ENCODE results near the gene MED16. TPM values are rescaled to one million over a fixed set of nuclear protein-coding genes. Genes with fewer than 3 reads are reported as not detected.
"Not testable (repeated sequence)": the region's sequence is repeated elsewhere in the genome, so short reads cannot be mapped to it uniquely, and the experiment has no call there.

MED16 gene
- polyA plus RNA-seq, 6 donors from 2014 or later: 34.0 to 89.4 (median 51.1) TPM

DNA sequence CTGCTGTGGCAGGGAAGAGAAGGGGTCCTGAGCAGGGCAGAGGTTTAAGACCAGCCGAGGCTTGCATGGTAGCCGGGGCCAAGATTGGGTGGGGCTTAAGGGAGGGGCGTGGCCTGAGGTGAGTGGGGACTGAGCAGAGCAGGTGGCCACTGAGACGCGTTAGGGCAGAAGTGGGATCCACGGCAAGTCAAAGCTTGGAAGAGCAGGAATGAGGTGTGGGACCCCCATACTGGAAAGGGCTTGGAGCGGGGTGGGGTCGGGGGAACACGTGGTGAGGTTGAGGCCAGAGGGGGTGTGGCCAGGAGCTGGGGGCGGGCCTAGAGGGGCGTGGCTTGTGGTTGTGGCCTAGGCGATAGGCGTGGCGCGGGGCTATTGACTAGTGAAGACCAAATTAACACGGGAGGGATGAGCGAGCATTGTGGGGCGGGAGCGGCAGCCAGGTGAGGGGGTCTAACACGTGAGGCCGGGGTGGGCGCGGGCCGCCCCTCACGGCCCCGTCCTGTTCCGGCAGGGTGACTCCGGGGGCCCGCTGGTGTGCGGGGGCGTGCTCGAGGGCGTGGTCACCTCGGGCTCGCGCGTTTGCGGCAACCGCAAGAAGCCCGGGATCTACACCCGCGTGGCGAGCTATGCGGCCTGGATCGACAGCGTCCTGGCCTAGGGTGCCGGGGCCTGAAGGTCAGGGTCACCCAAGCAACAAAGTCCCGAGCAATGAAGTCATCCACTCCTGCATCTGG is 30.2 kb downstream of the MED16 start:
- ATAC-seq (ENCODE audit: low read depth in 2 of 2) (peak; percentile 35 to 46), DNase-seq (peak; percentile 65)
- H3K4me1 Mint-ChIP-seq: peaks cover 15 to 33% (median 29%) of the 10 kb centered on the region in 3 donors
- H3K27me3 Mint-ChIP-seq: peaks cover 0 to 18% (median 10%) of the 10 kb centered on the region in 3 donors
- H3K36me3 Mint-ChIP-seq: peaks cover 0 to 7% of the 10 kb centered on the region in 2 donors
- peaks cover 0 to 4% (median 0%) of the 10 kb centered on the region in 7 donors for H3K9me3 Mint-ChIP-seq
- peak overlapping the region in 5 of 6 donors; percentile 57 to 97 (median 89) for H3K27ac Mint-ChIP-seq
- H3K4me3 Mint-ChIP-seq: peak overlapping the region; percentile 56 to 95 (median 84)

DNA sequence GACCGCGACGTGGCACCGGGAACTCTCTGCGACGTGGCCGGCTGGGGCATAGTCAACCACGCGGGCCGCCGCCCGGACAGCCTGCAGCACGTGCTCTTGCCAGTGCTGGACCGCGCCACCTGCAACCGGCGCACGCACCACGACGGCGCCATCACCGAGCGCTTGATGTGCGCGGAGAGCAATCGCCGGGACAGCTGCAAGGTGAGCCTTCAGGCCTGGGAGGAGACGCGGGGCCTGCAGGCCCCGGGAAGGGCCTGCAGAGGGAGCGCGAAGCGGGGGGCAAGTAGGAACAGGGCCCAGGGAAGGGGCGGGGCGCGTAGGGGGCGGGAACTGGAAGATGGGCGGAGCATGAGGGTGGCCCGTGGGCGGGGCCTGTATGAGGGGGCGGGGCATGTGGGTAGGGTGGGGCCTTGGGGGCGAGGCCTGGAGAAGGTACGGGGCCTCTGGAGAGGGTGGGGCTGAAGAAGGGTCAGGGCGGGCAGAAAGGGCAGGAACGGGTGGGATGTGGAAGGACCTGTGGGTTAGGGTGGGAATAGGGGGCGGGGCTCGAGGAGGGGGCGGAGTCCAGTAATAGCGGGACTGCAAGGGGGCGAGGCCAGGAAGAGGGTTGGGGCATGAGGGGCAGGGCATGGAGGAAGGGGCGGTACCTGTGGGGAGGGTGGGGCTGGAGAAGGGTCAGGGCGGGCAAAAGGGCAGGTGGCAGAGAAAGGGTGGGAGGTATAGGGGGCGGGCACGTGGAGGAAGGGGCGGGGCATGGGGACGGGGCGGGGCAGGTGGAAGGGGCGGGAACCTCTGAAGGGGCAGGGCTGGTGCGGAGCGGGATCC is 31.0 kb downstream of the MED16 start:
- H3K36me3 Mint-ChIP-seq: no peaks in the 10 kb centered on the region

DNA sequence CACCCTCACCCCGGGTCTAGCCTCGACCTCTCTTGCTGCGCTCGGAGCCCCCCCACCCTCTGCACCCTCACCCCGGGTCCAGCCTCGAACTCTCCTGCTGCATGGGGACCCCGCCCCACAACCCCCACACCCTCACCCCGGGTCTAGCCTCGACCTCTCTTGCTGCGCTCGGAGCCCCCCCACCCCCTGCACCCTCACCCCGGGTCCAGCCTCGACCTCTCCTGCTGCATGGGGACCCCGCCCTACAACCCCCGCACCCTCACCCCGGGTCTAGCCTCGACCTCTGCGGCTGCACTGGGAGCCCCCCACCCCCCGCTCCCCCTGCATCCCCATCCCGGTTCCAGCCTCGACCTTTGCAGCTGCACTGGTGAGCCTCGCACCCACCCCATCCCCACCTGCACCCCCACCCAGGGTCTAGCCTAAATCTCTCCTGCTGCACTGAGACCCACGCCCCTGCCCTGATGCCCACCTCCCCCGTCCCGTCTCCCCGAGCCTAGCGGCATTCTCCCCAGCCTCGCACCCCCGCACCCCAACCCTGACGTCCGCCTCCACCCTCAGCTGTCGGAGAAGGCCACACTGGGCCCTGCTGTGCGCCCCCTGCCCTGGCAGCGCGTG is 31.7 kb downstream of the MED16 start:
- no peaks in the 10 kb centered on the region for H3K36me3 Mint-ChIP-seq
- peaks cover 0 to 22% (median 10%) of the 10 kb centered on the region in 3 donors for H3K27me3 Mint-ChIP-seq
- peak overlapping the region in 1 of 8 donors; percentile 70 for H3K4me3 Mint-ChIP-seq
- H3K9me3 Mint-ChIP-seq: peaks cover 0 to 4% (median 0%) of the 10 kb centered on the region in 7 donors
- no peak for ATAC-seq (ENCODE audit: low read depth in 2 of 2)
- DNase-seq: no peak
- peak overlapping the region in 1 of 6 donors; percentile 69 for H3K27ac Mint-ChIP-seq
- peaks cover 11 to 31% (median 26%) of the 10 kb centered on the region in 3 donors for H3K4me1 Mint-ChIP-seq

More for the DNA sequence above, 31.0 kb downstream of the MED16 start:
- Mint-ChIP-seq H3K27ac (peak overlapping the region in 2 of 6 donors; percentile 69 to 89), H3K9me3 (peaks cover 0 to 4% (median 0%) of the 10 kb centered on the region in 7 donors), H3K4me3 (peak overlapping the region in 5 of 8 donors; percentile 25 to 72 (median 71)), H3K4me1 (peaks cover 11 to 31% (median 26%) of the 10 kb centered on the region in 3 donors), H3K27me3 (peaks cover 0 to 22% (median 10%) of the 10 kb centered on the region in 3 donors)
- ATAC-seq (ENCODE audit: low read depth in 2 of 2): peak in 1 of 2 donors; percentile 7
- DNase-seq: peak; percentile 25

DNA sequence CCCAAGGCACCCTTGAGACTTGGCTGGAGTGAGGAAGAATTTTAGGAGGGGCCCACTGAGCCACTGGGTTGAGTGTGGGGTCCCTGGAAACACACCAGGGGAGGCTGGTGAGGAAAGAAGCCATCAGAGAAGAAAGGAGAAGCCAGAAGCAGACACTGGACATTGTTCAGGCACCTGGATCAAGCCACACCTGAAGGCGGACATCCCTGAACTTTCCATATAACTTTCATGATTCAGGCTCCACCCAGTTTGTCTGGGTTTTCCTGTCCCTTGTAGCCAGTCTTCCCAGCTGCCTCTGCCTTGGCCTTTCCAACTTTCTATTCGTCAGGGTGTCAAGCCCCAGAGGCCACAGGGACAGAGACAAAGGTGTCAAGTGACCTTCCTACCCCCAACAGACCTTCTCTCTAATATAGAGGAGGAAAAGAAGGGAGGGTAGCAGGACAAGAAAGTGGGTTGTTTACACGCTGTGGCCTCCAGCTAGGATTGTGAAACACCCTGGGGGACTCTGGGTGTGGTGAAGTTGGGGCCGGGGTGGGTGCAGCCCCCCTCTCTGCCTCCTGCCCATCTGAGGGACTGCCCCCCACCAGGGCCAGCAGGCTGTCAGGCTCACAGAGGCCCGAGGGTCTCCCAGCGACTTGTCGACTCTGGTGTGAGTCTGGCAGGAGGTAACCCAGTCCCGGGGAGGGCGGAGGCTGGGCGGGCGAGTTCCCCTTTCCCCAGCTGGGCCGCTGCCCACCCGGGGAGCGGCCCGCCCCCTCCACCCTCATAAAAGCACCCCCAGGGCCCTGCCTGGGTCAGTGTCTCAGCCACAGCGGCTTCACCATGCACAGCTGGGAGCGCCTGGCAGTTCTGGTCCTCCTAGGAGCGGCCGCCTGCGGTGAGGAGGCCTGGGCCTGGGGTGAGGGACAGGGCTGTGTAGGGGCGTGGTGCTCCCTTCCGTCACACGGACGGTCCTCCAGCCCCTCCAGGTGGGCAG is 33.8 kb downstream of the MED16 start, which contains the start of gene CFD:
Gene CFD (plus strand): TSS at position 797 of the 976 bp plus-strand sequence. CDS start 26 bp downstream, at position 823.
- Mint-ChIP-seq H3K36me3 (no peaks in the 10 kb centered on the region), H3K27ac (peak within 1 kb of the TSS in 2 of 6 donors; percentile 62 to 71), H3K27me3 (peaks cover 0 to 22% (median 10%) of the 10 kb centered on the region in 3 donors), H3K4me1 (peaks cover 11 to 26% (median 23%) of the 10 kb centered on the region in 3 donors), H3K4me3 (peak within 1 kb of the TSS in 6 of 8 donors; percentile 12 to 76 (median 35)), H3K9me3 (peaks cover 0 to 4% (median 0%) of the 10 kb centered on the region in 7 donors)
- DNase-seq (no peak), ATAC-seq (ENCODE audit: low read depth in 2 of 2) (no peak)

DNA sequence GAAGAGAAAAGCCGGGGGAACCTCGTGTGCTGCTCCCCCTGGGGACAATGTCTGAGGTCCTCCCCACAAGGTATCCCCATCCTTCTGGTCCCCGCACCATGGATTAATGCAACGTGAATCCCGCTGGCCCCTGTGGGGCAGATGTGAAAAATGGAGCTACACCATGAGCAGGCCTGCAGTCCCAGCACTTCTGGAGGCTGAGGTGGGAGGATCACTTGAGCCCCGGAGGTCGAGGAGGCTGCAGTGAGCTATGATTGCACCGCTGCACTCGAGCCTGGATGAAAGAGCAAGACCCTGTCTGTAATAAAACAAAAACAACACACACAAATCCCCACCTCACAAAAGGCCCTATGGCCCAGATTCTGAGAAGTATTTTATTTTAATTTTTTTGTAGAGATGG is 34.7 kb downstream of the MED16 start:
- ATAC-seq (ENCODE audit: low read depth in 2 of 2) (no peak), DNase-seq (no peak)
- peaks cover 0 to 4% (median 0%) of the 10 kb centered on the region in 7 donors for H3K9me3 Mint-ChIP-seq
- peaks cover 7 to 20% (median 14%) of the 10 kb centered on the region in 3 donors for H3K4me1 Mint-ChIP-seq
- peak overlapping the region in 2 of 6 donors; percentile 47 to 62 for H3K27ac Mint-ChIP-seq
- H3K27me3 Mint-ChIP-seq: peaks cover 0 to 22% (median 5%) of the 10 kb centered on the region in 3 donors
- no peaks in the 10 kb centered on the region for H3K36me3 Mint-ChIP-seq
- H3K4me3 Mint-ChIP-seq: peak overlapping the region in 1 of 8 donors; percentile 25

DNA sequence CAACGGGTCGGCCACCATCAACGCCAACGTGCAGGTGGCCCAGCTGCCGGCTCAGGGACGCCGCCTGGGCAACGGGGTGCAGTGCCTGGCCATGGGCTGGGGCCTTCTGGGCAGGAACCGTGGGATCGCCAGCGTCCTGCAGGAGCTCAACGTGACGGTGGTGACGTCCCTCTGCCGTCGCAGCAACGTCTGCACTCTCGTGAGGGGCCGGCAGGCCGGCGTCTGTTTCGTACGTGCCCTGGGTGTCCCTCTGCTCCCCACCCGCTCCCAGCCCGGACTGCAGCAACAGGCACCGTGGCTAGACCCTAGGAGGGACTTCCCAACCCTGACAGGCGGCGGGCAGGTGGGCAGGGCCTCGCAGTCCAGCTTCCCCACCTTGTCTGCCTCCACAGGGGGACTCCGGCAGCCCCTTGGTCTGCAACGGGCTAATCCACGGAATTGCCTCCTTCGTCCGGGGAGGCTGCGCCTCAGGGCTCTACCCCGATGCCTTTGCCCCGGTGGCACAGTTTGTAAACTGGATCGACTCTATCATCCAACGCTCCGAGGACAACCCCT is 37.3 kb downstream of the MED16 start:
- ATAC-seq (ENCODE audit: low read depth in 2 of 2): no peak
- Mint-ChIP-seq H3K4me3 (no peak overlapping the region), H3K27ac (no peak overlapping the region), H3K9me3 (no peaks in the 10 kb centered on the region), H3K27me3 (peaks cover 0 to 30% (median 5%) of the 10 kb centered on the region in 3 donors), H3K36me3 (no peaks in the 10 kb centered on the region), H3K4me1 (peaks cover 0 to 10% (median 3%) of the 10 kb centered on the region in 3 donors)
- DNase-seq: no peak

DNA sequence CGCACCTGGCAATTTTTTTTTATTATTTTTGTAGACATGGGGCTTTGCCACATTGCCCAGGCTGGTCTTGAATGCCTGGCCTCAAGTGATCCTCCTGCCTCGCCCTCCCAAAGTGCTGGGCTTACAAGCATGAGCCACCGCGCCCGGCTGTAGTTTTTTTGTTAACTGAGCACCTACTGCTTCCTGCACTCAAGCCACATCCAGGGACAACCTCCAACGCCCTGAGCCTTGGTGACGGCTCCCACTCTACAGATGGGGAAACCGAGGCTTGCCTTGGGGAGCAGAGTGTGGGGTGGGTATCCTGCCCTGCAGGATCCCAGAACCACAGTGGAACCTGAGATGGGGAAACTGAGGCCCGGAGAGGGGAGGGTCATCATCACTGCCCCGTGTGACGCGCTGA is 37.8 kb downstream of the MED16 start:
- Mint-ChIP-seq H3K4me3 (no peak overlapping the region), H3K9me3 (no peaks in the 10 kb centered on the region), H3K27ac (no peak overlapping the region), H3K36me3 (no peaks in the 10 kb centered on the region), H3K27me3 (peaks cover 0 to 35% (median 10%) of the 10 kb centered on the region in 3 donors), H3K4me1 (peaks cover 0 to 10% (median 3%) of the 10 kb centered on the region in 3 donors)
- DNase-seq (no peak), ATAC-seq (ENCODE audit: low read depth in 2 of 2) (no peak)

DNA sequence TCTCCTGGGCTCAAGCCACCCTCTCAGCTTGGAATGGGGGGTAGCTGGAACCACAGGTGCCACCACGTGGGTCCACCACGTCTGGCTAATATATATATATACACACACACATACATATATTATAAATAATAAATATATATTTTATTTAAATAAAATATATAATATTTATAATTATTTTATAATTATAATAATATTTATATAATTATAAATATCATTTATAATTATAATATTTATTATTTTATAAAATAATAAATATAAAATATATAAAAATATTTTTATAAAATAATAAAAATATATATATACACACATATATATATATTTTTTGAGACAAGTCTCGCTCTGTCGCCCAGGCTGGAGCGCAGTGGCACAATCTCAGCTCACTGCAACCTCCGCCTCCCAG is 38.4 kb downstream of the MED16 start:
- Mint-ChIP-seq H3K27ac (no peak overlapping the region), H3K36me3 (no peaks in the 10 kb centered on the region), H3K4me1 (peaks cover 0 to 6% (median 3%) of the 10 kb centered on the region in 3 donors), H3K27me3 (peaks cover 0 to 40% (median 10%) of the 10 kb centered on the region in 3 donors), H3K4me3 (no peak overlapping the region), H3K9me3 (no peaks in the 10 kb centered on the region)
- ATAC-seq (ENCODE audit: low read depth in 2 of 2) (no peak), DNase-seq (no peak)

DNA sequence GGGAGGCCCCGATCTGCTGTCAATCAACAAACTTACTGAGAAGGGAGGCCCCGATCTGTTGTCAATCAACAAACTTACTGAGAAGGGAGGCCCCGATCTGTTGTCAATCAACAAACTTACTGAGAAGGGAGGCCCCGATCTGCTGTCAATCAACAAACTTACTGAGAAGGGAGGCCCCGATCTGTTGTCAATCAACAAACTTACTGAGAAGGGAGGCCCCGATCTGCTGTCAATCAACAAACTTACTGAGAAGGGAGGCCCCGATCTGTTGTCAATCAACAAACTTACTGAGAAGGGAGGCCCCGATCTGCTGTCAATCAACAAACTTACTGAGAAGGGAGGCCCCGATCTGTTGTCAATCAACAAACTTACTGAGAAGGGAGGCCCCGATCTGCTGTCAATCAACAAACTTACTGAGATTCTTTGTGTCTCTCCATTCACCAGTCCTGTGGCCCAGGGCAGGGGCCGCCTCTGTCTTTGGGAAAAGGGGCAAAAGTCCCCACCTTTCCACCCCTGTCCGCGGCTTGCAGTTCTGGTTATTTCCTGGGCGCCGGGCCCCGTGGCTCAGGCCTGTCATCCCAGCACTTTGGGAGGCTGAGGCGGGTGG is 39.3 kb downstream of the MED16 start:
- peaks cover 0 to 41% (median 10%) of the 10 kb centered on the region in 3 donors for H3K27me3 Mint-ChIP-seq
- not testable (repeated sequence) for H3K9me3 Mint-ChIP-seq; H3K36me3 Mint-ChIP-seq; DNase-seq; H3K4me1 Mint-ChIP-seq; H3K4me3 Mint-ChIP-seq; ATAC-seq (ENCODE audit: low read depth in 2 of 2); H3K27ac Mint-ChIP-seq

DNA sequence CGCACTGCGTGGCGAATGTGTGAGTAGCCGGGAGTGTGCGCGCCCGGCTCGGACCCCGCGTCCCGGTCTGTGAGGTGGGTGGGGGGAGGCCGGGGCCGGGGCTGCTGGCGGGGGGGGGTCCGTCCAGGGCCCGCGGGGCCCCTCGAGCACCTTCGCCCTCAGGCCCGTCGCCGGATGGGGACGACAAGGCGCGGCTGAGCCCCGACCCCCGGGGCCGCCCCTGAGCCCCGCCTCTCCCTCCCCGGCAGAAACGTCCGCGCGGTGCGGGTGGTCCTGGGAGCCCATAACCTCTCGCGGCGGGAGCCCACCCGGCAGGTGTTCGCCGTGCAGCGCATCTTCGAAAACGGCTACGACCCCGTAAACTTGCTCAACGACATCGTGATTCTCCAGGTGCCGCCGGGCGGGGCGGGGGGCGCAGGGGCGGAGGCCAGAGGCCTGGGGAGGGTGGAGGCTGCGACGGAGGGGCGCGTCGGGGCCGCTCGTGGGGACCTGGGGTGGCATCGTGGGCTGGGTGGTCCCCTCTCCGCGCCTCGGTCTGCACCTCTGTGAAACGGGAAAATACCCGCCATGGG is 39.9 kb downstream of the MED16 start:
- ATAC-seq (ENCODE audit: low read depth in 2 of 2) (no peak), DNase-seq (no peak)
- H3K9me3 Mint-ChIP-seq: no peaks in the 10 kb centered on the region
- no peak overlapping the region for H3K27ac Mint-ChIP-seq
- H3K36me3 Mint-ChIP-seq: no peaks in the 10 kb centered on the region
- peaks cover 0 to 3% (median 0%) of the 10 kb centered on the region in 3 donors for H3K4me1 Mint-ChIP-seq
- peaks cover 0 to 41% (median 14%) of the 10 kb centered on the region in 3 donors for H3K27me3 Mint-ChIP-seq
- no peak overlapping the region for H3K4me3 Mint-ChIP-seq

Measured in naive B cell (primary cell).